GM18526 (cell line): ENCODE results near the gene SMIM17.

Experiments used
- POLR2A ChIP-seq: IDR thresholded peaks from 3 replicates; pipeline ENCODE4 v1.6.1; 2011; ENCODE audit not compliant: insufficient read length; ENCODE audit errors: extremely low read depth

Gene SMIM17

DNA sequence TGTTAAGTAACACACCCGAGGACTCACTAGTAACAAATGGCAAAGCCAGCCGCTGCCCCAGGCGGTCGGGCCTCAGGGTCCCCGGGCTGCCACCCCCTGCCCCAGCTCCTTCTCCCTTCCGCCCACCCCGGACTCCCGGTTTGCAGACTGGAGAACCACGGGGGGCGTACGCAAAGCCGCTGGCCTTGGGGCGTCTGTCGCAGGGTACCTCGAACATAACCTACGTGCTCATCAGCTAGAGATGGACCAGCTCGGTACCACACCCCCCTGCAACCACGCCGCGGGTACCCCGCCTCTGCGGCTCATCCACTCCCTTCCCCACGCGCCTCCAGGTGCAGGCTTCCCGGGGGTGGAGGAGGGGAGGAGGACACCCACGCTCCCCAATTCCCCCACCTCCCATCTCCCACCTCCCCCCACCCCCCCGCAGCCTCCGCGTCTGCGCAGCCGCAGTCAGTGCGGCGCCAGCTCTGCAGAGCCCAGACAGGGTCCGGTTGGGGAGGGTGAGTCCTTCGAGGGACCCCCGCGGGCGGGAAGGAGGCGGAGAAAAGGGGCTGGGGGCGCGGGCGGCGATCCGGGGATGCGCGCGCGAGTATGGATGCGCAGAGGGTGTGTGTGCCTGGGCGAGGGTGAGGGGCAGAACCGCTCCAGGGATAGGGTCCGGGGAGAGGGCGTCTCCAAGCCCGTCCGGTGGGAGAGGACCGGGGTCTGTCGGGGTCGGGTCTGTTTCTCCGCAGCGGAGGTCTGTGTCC is at the start of gene SMIM17:
SMIM17 (plus strand) TSS at position 449 of the 749 bp plus-strand sequence. CDS start 2,509 bp downstream, outside the sequence.
- no peak for TF ChIP-seq POLR2A

GRCh38 chr19:56594446-56594782 is 48.5 kb upstream of the SMIM17 start:
- TF ChIP-seq POLR2A, result no peak

GRCh38 chr19:56594783-56595547 is 48.0 kb upstream of the SMIM17 start, which contains the start of gene ZNF71:
Gene ZNF71, plus strand, starts transcription at chr19:56595302. Its CDS starts 6,257 bp downstream, at chr19:56601559.
- no peak for TF ChIP-seq POLR2A

DNA sequence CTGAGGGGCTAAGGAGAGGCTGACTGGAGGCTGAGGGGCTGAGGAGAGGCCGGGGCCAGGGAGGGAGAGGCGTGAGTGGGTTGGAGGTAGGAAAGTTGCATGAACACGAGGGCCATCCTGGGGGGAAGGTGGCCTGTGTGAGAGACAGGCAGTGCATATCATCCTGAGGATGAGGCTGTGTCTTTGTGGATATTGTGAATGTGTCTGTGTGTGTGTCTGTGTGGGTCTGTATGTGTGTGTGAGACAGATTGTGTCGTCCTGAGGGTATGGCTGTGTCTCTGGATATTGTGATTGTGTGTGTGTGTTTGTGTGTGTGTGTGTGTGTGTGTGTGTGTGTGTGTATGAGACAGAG is 47.4 kb upstream of the SMIM17 start:
- no peak for TF ChIP-seq POLR2A

- TF ChIP-seq POLR2A, result no peak
These were observed 46.3 kb upstream of the SMIM17 start for GRCh38 chr19:56596676-56597075.

- no peak for TF ChIP-seq POLR2A
These were observed 45.3 kb upstream of the SMIM17 start for GRCh38 chr19:56597696-56598095.

- no peak for TF ChIP-seq POLR2A
These were observed 41.6 kb upstream of the SMIM17 start for GRCh38 chr19:56601375-56601774.

DNA sequence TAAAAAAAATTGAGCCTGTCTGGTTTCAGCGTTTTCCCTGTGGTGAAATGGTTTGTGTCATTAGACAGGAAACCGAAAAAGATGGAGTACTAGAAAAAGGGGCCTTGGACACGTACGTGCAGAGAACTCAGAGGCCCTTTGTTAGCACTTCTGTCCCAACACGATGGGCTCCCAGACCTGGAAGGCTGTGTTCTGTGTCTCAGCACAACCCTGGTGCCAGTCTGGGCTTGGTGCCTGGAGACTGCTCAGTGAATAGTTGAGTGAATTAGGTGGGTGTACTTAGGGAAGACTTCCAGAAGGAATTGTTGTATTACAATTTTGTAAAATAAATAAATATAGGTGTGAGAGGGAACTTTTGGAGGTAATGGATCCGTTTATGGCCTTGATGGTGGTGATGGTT is 39.1 kb upstream of the SMIM17 start:
- TF ChIP-seq POLR2A, result no peak

GRCh38 chr19:56608274-56608964 is 34.5 kb upstream of the SMIM17 start:
- TF ChIP-seq POLR2A, result no peak

GRCh38 chr19:56611288-56611687 is 31.7 kb upstream of the SMIM17 start:
- TF ChIP-seq POLR2A, result no peak

GRCh38 chr19:56612737-56613136 is 30.2 kb upstream of the SMIM17 start:
- TF ChIP-seq POLR2A, result no peak

DNA sequence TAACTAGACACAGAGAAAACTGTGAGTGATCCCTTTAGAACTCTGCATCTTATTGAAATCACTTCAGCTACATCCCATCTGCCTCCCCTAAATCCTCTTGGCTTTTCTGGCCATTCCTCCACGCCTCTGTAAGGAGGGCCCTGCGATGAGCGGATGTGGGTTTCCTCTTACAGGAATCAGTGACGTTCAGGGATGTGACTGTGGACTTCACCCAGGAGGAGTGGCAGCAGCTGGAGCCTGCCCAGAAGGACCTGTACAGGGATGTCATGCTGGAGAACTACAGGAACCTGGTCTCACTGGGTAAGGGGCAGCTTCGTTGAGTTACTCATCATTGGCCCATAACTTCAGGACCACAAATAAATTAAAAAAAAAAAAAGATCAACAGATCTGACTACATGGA is 29.3 kb upstream of the SMIM17 start:
- TF ChIP-seq POLR2A, result no peak

DNA sequence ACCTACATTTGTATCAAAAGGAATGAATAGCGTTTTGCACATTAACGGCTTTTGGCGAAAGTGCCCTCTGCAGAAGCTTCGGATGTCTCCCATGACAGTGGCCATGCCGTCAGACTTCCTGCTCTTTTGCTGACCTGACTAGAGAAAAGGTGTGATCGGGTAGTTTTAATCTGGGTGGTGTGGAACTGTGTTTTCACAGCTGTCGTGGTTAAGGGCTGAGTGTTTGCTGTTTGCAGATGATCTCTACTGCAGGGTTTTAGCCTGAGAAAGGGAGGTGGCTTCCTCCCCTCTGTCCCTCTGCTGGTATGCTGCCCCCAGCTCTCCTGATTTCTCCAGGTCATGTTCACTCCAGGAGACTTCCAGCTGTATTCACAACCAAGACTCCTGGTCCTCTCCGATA is 25.4 kb upstream of the SMIM17 start:
- no peak for TF ChIP-seq POLR2A

GRCh38 chr19:56619121-56619520 is 23.8 kb upstream of the SMIM17 start:
- no peak for TF ChIP-seq POLR2A

- TF ChIP-seq POLR2A, result no peak
These were observed 20.6 kb upstream of the SMIM17 start for GRCh38 chr19:56622374-56622773.

DNA sequence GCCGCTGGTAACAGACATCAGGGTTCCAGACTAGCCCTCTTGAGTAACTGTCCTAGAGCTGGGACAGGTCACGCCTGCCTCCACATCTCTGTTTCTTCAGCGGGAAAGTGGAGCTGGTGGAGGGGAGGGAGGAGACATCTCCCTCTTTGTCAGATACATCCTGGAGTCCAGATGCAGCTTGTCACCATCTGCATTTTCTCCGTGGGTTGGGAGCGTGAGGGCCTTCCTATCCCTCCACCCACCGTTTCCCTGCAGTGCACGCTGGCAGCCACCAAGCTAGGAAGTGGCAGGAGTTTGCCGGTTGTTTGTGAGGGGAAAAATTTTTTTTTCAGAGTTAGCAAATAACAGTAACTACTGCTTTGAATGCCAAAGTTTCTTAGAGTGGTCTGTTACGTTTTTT is 20.0 kb upstream of the SMIM17 start:
- TF ChIP-seq POLR2A, result no peak
